Adrenal gland (tissue), 12 donors: ENCODE measurements around the gene APOL2. TPM values are rescaled to one million over a fixed set of nuclear protein-coding genes. Genes with fewer than 3 reads are reported as not detected.
"Not testable (repeated sequence)": the region's sequence is repeated elsewhere in the genome, so short reads cannot be mapped to it uniquely, and the experiment has no call there.

Experiments
- DNase-seq, 7 donors: peaks; one replicate each; pipeline ENCODE4 v3.0.0-alpha.2; 2019 to 2020
- H3K27ac ChIP-seq, 5 donors: fragments of 200-600 bp; sonication (generic) in 4 of 5; 1 replicate in 3 of 5; 2 replicates in 2 of 5; pipeline versions ENCODE4 v1.5.1 to v1.8.0; 2016 to 2020; ENCODE audit warnings: mild to moderate bottlenecking in 1 of 5
- H3K27me3 ChIP-seq: fragments of 200-600 bp; 2 replicates; pipeline ENCODE4 v1.8.0; 2021
- H3K36me3 ChIP-seq, 2 donors: fragments of 200-600 bp; replicated peaks in 1 of 2; 1 replicate in 1 of 2; 2 replicates in 1 of 2; pipeline versions ENCODE4 v1.5.1 to v1.8.0; 2018 to 2022
- H3K4me1 ChIP-seq, 2 donors: fragments of 200-600 bp; replicated peaks in 1 of 2; 1 replicate in 1 of 2; 2 replicates in 1 of 2; pipeline versions ENCODE4 v1.5.1 to v1.8.0; 2018 to 2021
- H3K4me3 ChIP-seq, 4 donors: fragments of 200-600 bp; sonication (generic) in 3 of 4; one replicate each; pipeline ENCODE4 v1.5.1; 2016 to 2018
- H3K9me3 ChIP-seq, 3 donors: fragments of 200-600 bp; sonication (generic) in 1 of 3; replicated peaks in 1 of 3; 1 replicate in 2 of 3; 2 replicates in 1 of 3; pipeline versions ENCODE4 v1.5.1 to v1.8.0; 2016 to 2021
- CTCF ChIP-seq, 6 experiments: fragments of 450-650 bp in 4 of 6; fragments of 200-600 bp in 2 of 6; sonication (generic) in 1 of 6; IDR thresholded peaks; 1 replicate in 5 of 6; 2 replicates in 1 of 6; pipeline versions ENCODE4 v1.5.1 to v1.8.0; 2016 to 2021; ENCODE audit warnings: antibody characterized with exemption in 6 of 6, mild to moderate bottlenecking in 2 of 6, moderate library complexity in 1 of 6
- POLR2A ChIP-seq, 2 donors: fragments of 450-650 bp; IDR thresholded peaks; one replicate each; pipeline ENCODE4 v1.6.1; 2017; ENCODE audit warnings: antibody characterized with exemption in 2 of 2, mild to moderate bottlenecking in 2 of 2, moderate library complexity in 1 of 2
- WGBS, 4 donors: extraction: QIAGEN DNeasy Blood & Tissue Kit in 2 of 4; methylation state at CpG; one replicate each; pipeline versions ENCODE4 v1.1.5 to v1.1.7; 2013 to 2017; 5-methylcytosine and 5-hydroxymethylcytosine counted together
- intact Hi-C, 2 donors: fragments of 100-400 bp; cut with DNase I; formaldehyde crosslinking; loops; one replicate each; pipeline versions ENCODE4 v1.14.1 to v1.15.0; 2022 to 2023
- polyA plus RNA-seq, 3 donors: library from polyadenylated mRNA; stranded (reverse); fragments of 200-250 nt in 2 of 3; fragments of 350-450 nt in 1 of 3; fragmentation: Illumina TruSeq in 1 of 3; extraction: RNeasy Lipid Tissue Mini Kit (QIAGEN cat#74804) in 1 of 3; gene quantifications; one replicate each; pipeline ENCODE4 v1.2.3, GENCODE V29; 2013 to 2014
- total RNA-seq, 9 donors: library from RNA; depleted of rRNA in 4 of 9; stranded (reverse); fragments of >200 nt in 4 of 9; fragments of 120-200 nt in 1 of 9; fragmentation: NEBNext Ultra II Directional in 1 of 9; extraction: Animal tissue kit (Norgen Biotek cat#: 25700) in 1 of 9; gene quantifications; one replicate each; pipeline versions ENCODE4 v1.1.0 to v1.2.4, GENCODE V29; 2013 to 2023
- donor health status: healthy with polysubstance abuse.
- donor health status: Bipolar disorder and iron deficiency.
- donor health status: DM: yes; HTN: yes; CAD: no.
- donor health status: DM: no; HTN: no; CAD: no.
- donor health status: DM: no; HTN: no; CAD: no.
- donor health status: DM: yes; HTN: yes; CAD: no.

Gene APOL2
- total and polyA plus RNA-seq, 12 donors, result 16.1 to 73.8 (median 40.0) TPM

GRCh38 chr22:36213586-36213985 is 25.7 kb downstream of the APOL2 start:
- Histone ChIP-seq H3K27me3 (no peaks in the 10 kb centered on the region), H3K36me3 (no peaks in the 10 kb centered on the region), H3K4me3 (no peak overlapping the region), H3K9me3 (no peaks in the 10 kb centered on the region), H3K4me1 (no peaks in the 10 kb centered on the region), H3K27ac (no peak overlapping the region)
- TF ChIP-seq CTCF (IDR thresholded peaks at IDR 0.05) (no peak), POLR2A (IDR thresholded peaks at IDR 0.05) (no peak)
- WGBS, 4 donors, result 80 to 96% (median 92%) methylated on average over 4 of the region's 4 CpGs
- no peak for DNase-seq
- intact Hi-C loops, result no loop called here

GRCh38 chr22:36212901-36213300 is 26.4 kb downstream of the APOL2 start:
- no peak overlapping the region for H3K27ac ChIP-seq
- TF ChIP-seq POLR2A (IDR thresholded peaks at IDR 0.05), result no peak
- TF ChIP-seq CTCF (IDR thresholded peaks at IDR 0.05), result no peak
- intact Hi-C loops, result no loop called here
- no peaks in the 10 kb centered on the region for H3K4me1 ChIP-seq
- no peaks in the 10 kb centered on the region for H3K9me3 ChIP-seq
- no peaks in the 10 kb centered on the region for H3K27me3 ChIP-seq
- H3K4me3 ChIP-seq, result no peak overlapping the region
- no peak for DNase-seq
- H3K36me3 ChIP-seq, result no peaks in the 10 kb centered on the region

DNA sequence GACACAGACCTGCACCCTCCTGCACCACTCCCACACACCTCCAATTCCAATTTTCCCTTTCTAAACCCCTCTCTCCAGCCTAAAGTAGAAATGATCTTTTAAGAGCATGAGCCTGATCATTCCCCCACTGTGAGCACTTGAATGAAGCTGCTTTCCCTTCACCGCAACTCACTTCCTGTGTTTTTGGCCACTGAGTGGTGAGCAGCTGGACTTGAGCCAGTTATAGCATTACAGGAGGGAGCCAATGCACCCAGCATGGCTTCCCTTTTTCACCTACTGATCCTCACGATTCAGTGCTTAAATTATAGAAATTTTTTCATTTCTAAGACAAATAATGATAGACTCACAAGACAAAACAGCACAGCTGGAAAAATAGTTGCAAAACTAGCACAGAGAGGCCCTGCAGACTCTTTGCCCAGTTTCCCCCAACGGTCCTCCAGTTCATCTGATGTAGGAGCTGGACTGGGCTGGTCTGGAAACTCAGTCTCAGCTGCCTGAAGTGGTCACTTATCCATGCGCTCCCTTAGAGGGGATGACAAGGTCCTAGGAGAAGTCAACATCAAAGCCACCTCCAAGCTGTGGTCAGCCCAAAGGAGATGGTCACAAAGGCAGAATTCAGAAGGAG is 28.0 kb downstream of the APOL2 start:
- Histone ChIP-seq H3K4me3 (no peak overlapping the region), H3K36me3 (no peaks in the 10 kb centered on the region), H3K4me1 (no peaks in the 10 kb centered on the region), H3K9me3 (no peaks in the 10 kb centered on the region), H3K27ac (peak overlapping the region in 1 of 5 donors; percentile 21), H3K27me3 (no peaks in the 10 kb centered on the region)
- WGBS, 4 donors, result 56 to 59% (median 58%) methylated on average over 4 of the region's 4 CpGs
- TF ChIP-seq CTCF (IDR thresholded peaks at IDR 0.05) (no peak), POLR2A (IDR thresholded peaks at IDR 0.05) (no peak)
- intact Hi-C loops, result no loop called here
- peak in 2 of 7 donors; percentile 38 to 48 for DNase-seq

DNA sequence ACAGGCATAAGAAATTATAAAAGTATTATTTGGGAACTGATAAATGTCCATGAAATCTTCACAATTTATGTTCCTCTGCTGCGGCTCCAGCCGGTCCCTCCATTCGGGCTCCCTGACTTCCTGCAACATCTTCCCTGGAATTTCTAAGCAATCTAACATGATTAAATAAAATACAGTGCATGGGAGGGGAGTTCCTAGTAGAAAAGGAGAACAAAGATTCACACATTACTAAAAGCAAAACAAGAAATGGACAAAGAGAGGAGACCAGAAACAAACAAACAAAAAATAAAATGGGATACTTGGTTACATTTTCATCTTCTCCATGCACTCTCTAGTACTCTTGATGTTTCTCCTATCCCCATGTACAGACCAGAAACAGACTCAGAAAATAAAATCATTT is 29.1 kb downstream of the APOL2 start:
- DNase-seq, result no peak
- H3K27ac ChIP-seq, result no peak overlapping the region
- no peak overlapping the region for H3K4me3 ChIP-seq
- TF ChIP-seq CTCF (IDR thresholded peaks at IDR 0.05), result no peak
- no peak for TF ChIP-seq POLR2A (IDR thresholded peaks at IDR 0.05)
- intact Hi-C loops, result no loop called here
- H3K27me3 ChIP-seq, result no peaks in the 10 kb centered on the region
- WGBS, 4 donors, result 59 to 78% (median 68%) methylated on average over 3 of the region's 3 CpGs
- H3K9me3 ChIP-seq, result no peaks in the 10 kb centered on the region
- no peaks in the 10 kb centered on the region for H3K4me1 ChIP-seq
- H3K36me3 ChIP-seq, result no peaks in the 10 kb centered on the region

DNA sequence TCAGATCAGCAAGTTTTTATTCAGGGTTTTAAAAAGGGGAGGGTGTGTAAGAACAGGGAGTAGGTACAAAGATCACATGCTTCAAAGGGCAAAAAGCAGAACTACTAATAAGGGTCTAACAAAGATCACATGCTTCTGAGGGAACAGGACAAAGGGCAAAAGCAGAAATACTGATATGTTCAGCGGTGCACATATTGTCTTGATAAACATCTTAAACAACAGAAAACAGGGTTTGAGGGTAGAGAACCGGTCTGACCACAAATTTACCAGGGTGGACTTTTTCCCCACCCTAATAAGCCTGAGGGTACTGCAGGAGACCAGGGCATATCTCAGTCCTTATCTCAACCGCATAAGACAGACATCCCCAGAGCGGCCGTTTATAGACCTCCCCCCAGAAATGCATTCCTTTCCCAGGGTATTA is 29.8 kb downstream of the APOL2 start:
- H3K36me3 ChIP-seq, H3K4me1 ChIP-seq, intact Hi-C loops, H3K27me3 ChIP-seq, DNase-seq, H3K4me3 ChIP-seq, H3K9me3 ChIP-seq, H3K27ac ChIP-seq: not testable (repeated sequence)
- WGBS, 4 donors, result 81 to 88% (median 85%) methylated on average over 5 of the region's 5 CpGs
